Mammary epithelial cell (primary cell): ENCODE data around the gene PASK.

Source experiments
- CTCF ChIP-seq, 2 donors: IDR thresholded peaks in 1 of 2; conservative IDR thresholded peaks in 1 of 2; 2 replicates each; pipeline ENCODE4 v1.5.1; 2011 to 2012; ENCODE audit warnings: inconsistent platforms in 2 of 2, low read length in 2 of 2, mild to moderate bottlenecking in 2 of 2, control low read depth in 1 of 2, low read depth in 1 of 2; ENCODE audit not compliant: insufficient read depth in 1 of 2; ENCODE audit errors: extremely low read depth in 1 of 2
- EZH2 ChIP-seq: IDR thresholded peaks from 2 replicates; pipeline ENCODE4 v1.6.1; 2012; ENCODE audit warnings: low read length, inconsistent platforms, borderline replicate concordance

- TF ChIP-seq EZH2 = no peak
- TF ChIP-seq CTCF (conservative IDR thresholded peaks at IDR 0.05 in 1 of 2, IDR thresholded peaks at IDR 0.05 in 1 of 2; ENCODE audit: extremely low read depth in 1 of 2, insufficient read depth in 1 of 2, low read depth in 1 of 2, low read length in 2 of 2) = no peak
Measured at GRCh38 chr2:241073166-241074064, 75.9 kb downstream of the PASK start.
